GM21528 (cell line): Measurements from ENCODE around the gene LBR.

Experiments used
- ATAC-seq: cut with Tn5 transposase; IDR thresholded peaks from one replicate; pipeline ENCODE4 v1.9.1; 2021; ENCODE audit warnings: mild to moderate bottlenecking, moderate library complexity; ENCODE audit not compliant: unreplicated experiment, low FRiP score

The LBR gene

GRCh38 chr1:225425201-225425786 is 2.5 kb downstream of the LBR start:
- no peak for ATAC-seq

DNA sequence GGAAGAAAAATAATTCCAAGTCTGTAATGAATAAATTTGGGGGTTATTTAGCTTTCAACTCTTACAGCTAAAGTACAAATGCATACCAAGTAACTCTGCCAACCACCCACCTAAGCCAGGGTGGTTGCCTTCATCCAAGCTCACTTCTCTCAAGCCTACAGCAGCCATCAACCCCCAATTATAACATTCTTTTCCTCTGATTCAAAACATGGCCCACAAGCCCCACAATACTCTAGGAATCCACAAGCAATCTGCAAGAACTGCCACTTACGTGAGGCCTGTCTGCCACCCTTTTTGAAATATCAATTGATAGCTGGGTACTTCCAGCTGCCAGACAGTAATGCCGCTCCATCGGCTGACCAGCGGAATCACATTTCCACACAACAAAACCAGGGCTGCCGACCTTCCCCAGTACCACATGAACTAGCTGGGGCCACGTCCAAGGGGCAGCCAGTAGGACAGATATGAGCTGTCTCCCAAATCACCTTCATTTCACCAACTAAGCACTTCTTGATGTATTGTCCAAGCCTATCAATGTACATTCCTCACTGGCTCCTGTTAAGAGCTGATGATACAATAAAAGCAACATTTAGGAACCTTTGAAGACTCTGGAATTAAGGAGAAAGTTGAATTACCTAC is 3.2 kb downstream of the LBR start:
- ATAC-seq = no peak

DNA sequence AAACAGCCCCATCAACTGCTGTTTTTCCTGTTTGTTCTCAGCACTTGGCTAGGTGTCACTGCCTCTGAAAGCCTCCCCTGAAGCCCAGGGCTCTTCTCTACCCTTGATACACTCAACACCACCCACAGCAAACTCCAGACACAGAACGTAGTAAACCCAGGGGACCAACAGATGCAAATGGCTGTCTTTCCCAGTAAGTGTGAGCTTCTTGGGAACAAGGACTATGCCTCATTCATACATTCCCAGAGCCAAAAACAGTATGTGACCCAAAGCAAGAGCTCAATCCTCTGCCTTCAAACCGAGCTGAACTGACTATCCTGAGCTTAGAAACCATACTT is 4.4 kb downstream of the LBR start:
- ATAC-seq = no peak

DNA sequence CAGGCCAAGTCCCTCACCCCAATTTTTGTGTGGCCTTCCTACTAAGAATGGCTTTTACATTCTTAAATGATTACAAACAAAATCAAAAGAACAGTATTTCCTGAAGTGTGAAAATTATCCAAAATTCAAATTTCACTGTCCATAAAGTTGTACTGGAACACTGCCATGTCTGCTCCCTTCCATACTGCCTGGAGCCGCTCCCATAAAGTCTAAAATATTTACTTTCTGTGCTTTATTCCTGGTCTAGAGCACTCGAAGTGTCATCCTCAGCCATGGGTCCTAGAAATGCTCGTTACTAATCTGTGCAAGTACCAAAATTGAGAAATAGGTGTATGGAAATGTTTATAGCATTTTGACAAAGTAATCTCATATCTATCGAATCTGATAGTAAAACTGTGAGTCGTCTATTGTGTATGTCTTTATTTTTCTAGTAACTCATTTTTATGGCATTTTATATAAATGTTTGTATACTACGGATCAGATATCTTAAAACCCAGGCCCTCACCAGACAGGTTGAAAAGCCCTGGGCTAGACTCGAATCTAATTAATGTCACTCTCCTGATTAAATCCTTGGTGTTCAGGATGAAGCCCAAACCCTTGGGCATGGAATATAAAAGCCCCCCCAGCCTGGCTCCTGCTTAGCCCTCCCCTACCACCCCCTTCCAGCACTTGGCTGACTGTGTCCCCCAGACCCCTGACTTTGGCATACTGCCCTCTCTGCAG is 4.9 kb downstream of the LBR start:
- no peak for ATAC-seq

GRCh38 chr1:225422031-225422605 is 5.7 kb downstream of the LBR start:
- no peak for ATAC-seq

GRCh38 chr1:225418598-225418997 is 9.2 kb downstream of the LBR start:
- ATAC-seq = no peak

DNA sequence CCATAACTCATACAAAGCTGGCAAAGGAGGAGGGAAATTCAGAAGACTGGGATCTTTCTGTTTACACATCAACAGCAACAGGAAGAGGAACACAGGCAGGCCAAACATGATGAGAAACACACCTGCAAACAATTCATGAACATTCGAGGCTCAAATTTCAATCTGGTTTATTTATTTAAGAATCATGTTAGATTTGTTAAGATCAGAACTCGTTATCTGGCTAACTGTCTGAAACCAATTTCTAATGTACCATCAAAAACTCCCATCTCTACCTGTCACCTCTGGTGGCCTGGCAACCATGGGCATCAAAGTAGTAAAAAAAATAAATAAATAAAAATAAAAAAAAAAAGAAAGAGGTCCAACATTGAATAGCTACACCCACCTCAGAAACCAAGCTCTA is 9.8 kb downstream of the LBR start:
- no peak for ATAC-seq

DNA sequence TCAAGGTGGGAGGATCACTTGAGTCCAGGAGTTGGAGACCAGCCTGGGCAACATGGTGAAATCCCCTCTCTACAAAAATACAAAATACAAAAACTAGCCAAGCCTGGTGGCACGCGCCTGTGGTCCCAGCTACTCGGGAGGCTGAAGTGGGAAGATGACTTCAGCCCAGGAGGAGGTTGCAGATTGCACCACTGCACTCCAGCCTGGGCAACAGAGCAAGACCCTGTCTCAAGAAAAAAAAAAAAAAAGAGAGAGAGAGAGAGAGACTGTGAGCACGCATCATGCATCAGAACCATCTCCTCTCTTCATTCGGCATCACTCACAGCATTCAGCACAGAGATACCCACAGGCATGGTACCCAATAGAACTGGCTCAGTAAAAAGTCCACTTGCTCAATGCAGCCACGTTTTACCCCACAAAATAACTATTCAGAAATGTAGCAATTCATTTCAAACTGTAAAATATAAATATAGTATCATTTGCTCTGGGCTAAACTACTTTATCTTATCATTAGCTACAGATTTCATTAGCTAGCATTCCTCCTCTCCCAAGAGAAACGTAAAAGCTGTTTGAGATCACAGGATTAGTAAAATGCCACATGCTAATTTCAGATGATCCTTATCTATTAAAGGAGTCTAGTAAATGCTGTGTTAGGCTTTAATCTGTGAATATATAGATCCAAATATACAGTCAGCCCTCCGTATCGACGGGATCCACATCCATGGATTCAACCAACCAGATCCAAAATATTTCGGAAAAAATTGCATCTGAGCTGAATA is 11.7 kb downstream of the LBR start:
- ATAC-seq = no peak

DNA sequence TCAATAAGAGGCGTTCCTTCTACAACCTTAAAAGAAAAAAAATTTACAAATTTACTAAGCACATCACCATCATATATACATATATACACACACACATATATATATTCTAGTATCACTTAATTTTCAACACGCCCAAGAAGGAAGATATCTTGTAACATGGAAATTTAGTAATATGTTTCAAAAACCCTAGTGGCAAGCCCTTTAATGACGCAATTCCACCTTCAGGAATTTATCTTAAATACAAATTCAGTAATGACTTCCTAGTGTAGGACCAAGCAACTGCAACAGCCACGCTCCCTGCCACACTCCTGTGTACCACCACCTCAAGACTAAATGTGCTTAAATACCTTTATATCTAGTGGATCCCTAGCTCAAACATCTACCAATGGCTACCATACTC is 12.5 kb downstream of the LBR start:
- ATAC-seq = no peak

DNA sequence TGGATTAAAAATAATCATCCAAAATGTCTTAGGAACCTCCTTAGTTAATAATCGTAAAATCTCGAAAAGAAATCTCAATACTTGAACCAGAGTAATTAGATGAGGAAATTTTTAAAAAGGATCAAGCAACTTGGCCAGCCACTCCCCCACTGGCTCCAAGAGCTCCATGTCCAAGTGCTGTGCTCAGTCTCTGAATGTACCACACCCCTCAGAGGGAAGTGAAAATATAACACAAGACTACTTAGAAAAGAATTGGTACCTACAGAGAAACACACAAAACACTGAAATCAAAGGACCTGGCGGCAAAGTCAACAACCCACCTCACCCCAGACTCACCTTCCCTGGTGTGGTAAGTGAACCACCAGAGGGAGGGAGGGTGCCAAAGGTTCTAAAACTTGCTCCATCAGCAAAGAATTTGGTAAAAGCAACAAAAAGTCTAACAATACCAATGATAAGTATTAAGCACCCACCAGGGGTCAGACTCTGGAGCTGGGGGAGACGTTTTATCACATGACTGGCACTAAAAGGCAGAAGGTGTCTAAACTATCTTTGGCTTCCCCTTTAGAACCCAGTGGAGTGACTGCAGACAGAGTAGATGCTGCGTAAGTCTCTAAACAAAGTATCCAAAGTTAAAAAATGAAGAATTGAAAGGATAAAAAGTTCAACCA is 14.0 kb downstream of the LBR start:
- no peak for ATAC-seq

- ATAC-seq = no peak
Measured at GRCh38 chr1:225412803-225413351, 15.0 kb downstream of the LBR start.

- no peak for ATAC-seq
Measured at GRCh38 chr1:225412321-225412720, 15.5 kb downstream of the LBR start.

DNA sequence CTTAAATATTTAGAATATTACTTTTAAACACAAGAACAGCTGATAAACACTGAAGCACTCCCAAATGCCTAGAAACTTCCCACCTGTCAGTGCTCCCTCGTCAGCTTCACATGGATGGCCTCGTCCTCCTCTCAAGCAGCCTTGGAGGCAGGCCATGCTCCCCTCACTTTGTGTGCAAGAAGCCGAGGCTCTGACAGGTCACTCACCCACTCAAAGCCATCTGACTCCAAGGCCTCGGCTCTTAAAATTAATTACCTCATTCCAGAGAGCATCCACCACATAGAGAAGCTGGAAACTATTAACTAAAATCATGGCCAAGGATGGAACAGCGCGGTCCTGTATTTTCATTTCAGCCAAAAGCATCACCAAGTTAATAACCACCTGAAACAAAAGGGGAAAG is 17.8 kb downstream of the LBR start:
- no peak for ATAC-seq

DNA sequence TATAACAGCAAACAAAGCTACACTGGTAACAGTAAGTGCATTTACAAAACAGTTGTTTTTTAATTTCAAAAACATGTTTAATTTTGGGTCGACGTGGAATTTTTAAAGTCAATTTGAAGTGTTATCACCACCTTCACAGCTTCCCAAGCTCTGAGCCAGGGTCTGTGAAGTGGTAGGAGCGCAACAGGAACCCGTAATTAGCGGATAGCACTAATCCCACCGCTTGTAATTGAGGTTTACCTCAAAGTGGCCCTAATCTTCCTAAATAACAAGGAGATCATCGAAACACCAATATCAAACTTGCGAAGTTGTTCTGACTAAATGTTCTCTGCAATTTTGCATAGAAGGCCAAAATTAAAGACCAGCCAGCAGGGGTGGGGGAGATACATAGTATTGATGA is 18.8 kb downstream of the LBR start:
- no peak for ATAC-seq

DNA sequence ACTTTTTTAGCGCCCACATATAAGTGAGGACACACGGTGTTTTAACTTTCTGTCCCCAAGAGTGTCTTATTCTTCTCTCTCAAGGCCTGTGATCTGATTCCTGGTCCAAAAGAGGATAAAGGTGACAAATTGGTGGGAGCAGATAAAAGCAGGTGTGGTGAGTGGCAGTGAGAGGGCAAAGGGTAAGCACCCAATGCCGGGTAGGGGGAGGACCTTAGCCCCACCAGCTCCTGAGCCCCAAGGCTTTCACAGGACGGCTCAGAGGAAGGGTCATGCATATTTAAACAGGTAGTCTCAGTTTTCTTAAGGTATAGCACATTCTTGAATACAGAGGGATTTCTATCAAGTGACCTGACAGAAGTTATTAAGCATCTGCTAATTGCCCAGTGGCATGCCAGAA is 19.6 kb downstream of the LBR start:
- ATAC-seq = no peak

GRCh38 chr1:225407755-225408154 is 20.1 kb downstream of the LBR start:
- no peak for ATAC-seq

DNA sequence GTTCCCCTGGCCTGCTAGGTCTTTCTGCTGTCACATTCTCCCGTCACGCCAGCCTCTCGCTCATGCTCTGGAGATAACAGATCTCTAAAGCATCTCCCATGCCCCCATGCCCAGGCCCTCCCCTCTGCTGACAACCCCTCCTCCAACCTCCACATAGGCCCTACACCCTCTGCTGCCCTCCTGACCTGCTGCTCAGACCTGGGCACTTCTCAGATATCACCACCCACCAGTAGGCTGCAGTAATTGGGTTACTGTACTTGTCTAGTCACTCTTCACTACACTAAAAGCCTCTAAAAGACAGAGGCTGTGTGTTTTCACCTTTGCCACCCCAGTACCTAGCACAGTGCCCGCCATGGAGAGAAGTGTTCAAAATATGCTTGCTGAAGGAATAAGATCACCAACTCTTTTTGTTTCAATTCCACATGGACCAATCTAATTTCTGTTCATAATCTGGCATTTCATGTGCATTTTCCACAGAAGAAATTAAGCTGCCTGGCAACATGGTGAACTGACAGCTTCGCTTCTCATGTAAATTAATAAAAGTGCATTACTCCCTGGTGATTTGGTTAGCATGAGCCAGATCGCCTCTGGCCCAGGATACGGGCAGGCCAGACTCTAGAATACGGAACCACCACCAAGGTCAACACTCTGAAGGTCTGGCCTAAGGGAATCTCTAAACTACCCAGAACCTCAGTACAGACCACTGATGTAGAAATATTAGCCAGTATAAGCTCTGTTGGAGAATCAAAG is 20.7 kb downstream of the LBR start:
- no peak for ATAC-seq

DNA sequence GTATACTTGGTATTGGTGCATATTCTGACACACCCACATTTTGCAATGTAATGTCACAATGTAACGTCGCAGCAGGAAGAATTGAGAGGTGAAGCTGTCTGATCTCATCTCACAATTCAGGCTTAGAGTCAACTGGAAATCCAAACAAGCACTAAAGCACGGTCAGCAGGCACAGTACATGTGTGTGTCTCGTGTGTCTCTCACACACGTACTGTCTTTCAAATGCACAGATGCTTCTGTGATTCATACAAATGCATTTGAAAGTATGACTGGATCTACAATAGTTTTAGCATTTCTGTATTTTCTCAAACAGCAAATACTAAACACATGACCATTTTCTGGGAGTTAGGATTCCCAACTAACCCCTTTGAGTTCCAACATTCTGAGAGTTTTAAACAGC is 26.9 kb downstream of the LBR start:
- no peak for ATAC-seq

DNA sequence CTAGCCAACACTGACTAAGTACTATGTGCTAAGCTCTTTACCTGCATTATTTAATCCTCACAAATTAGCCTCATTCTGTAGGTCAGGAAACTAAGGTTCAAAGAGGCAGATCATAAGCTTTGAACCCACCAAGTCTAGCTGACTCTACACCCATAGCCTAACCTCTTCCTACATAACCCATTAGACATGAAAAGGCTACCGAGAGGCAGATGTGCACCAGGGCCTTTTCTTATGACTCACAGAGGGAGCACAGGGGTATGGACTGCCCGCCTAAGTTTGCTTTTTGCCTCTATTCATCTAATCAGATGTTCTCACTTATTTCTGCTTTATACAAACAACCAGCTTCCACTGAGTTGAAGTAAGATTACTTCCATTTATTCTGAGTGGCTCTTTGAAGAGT is 31.5 kb downstream of the LBR start:
- no peak for ATAC-seq

DNA sequence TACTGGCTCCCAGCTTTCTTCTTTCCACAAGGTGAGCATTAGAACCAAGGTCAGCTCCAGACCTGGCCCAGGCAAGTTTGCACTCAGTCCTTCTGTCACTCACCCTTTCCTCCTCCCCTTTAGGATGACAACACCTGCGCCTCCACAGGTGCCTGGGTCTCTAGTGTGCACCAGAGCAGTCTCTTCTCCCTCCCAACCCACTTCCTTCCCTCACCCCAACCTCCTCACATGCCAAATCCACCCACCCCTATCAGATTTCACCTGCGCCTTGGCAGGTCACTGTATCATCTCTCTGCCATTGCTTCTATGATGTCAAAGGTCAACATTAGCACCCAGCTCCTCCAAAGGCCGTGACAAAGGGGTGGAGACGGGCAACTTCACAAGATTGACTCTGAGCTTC is 38.0 kb downstream of the LBR start:
- no peak for ATAC-seq
